ENCODE measurements around the gene RBM20. TPM values are rescaled to one million over a fixed set of nuclear protein-coding genes. Genes with fewer than 3 reads are reported as not detected.

The RBM20 gene
- total and polyA plus RNA-seq, 5 experiments from 2014 or later = 0.20 to 0.93 (median 0.49) TPM

GRCh38 chr10:110840923-110841428 lies 196.8 kb downstream of the RBM20 start:
- no peak for DNase-seq
- peak overlapping the region in 6 of 10 donors; percentile 29 to 85 (median 76) for H3K27ac Mint-ChIP-seq
- H3K4me3 Mint-ChIP-seq = no peak overlapping the region
- peaks cover 34 to 76% (median 67%) of the 10 kb centered on the region in 4 donors for H3K4me1 Mint-ChIP-seq
- H3K27me3 Mint-ChIP-seq = no peaks in the 10 kb centered on the region
- POLR2A ChIA-PET = interaction anchor here (1.4 to 6.4 kb wide), 3 partner anchors 13 to 24 kb away, joined by 5 to 78 read pairs (median 8); no protein-coding TSS in a partner anchor
- no peaks in the 10 kb centered on the region for H3K36me3 Mint-ChIP-seq
- no peak for ATAC-seq
- H3K9me3 Mint-ChIP-seq = no peaks in the 10 kb centered on the region

GRCh38 chr10:110841767-110842267 lies 197.7 kb downstream of the RBM20 start:
- peak overlapping the region in 7 of 10 donors; percentile 41 to 94 (median 78) for H3K27ac Mint-ChIP-seq
- H3K27me3 Mint-ChIP-seq = no peaks in the 10 kb centered on the region
- POLR2A ChIA-PET = interaction anchor here (1.4 to 6.4 kb wide), 4 partner anchors 8 to 23 kb away, joined by 5 to 78 read pairs (median 7); no protein-coding TSS in a partner anchor
- ATAC-seq = peak in 1 of 2 donors; percentile 34
- H3K4me3 Mint-ChIP-seq = peak overlapping the region in 3 of 10 donors; percentile 45 to 77 (median 46)
- H3K4me1 Mint-ChIP-seq = peaks cover 33 to 76% (median 66%) of the 10 kb centered on the region in 4 donors
- no peaks in the 10 kb centered on the region for H3K36me3 Mint-ChIP-seq
- no peaks in the 10 kb centered on the region for H3K9me3 Mint-ChIP-seq
- DNase-seq = no peak

GRCh38 chr10:110842326-110842904 lies 198.3 kb downstream of the RBM20 start:
- peaks cover 29 to 76% (median 65%) of the 10 kb centered on the region in 4 donors for H3K4me1 Mint-ChIP-seq

DNA sequence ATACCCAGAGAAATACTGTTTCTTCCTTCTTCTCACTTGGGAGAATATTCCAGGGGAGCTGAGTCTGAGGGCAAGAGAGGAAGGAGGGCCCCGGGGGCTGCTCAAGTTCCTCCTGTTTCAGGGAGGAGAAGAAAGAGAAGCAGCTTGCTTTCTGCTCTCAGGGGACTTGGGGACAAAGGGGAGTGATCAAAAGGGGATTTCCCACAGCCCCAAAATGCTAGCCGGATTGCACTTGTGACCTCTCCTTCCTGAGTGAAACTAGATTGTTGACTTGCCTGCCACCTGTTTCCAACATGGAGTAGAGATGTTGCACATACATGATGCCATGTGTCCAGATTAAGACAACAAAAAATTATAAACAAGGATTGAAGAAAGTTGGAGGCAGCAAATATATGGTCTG lies 198.9 kb downstream of the RBM20 start:
- Mint-ChIP-seq H3K4me3 (peak overlapping the region in 9 of 10 donors; percentile 26 to 57 (median 40)), H3K27ac (peak overlapping the region; percentile 68 to 94 (median 84)), H3K4me1 (peaks cover 28 to 73% (median 62%) of the 10 kb centered on the region in 4 donors), H3K36me3 (no peaks in the 10 kb centered on the region), H3K9me3 (no peaks in the 10 kb centered on the region), H3K27me3 (no peaks in the 10 kb centered on the region)
- POLR2A ChIA-PET = interaction anchor here (0.7 to 6.4 kb wide), 9 partner anchors 8 to 39 kb away, joined by 3 to 78 read pairs (median 7); partner anchors contain the start of gene PDCD4
- DNase-seq (peak in 7 of 10 donors; percentile 37 to 57 (median 43)), ATAC-seq (peak; percentile 84 to 92)

More at GRCh38 chr10:110842326-110842904, 198.3 kb downstream of the RBM20 start:
- H3K27me3 Mint-ChIP-seq = no peaks in the 10 kb centered on the region
- H3K27ac Mint-ChIP-seq = peak overlapping the region; percentile 70 to 94 (median 84)
- no peaks in the 10 kb centered on the region for H3K9me3 Mint-ChIP-seq
- POLR2A ChIA-PET = interaction anchor here (0.7 to 6.4 kb wide), 7 partner anchors 9 to 38 kb away, joined by 3 to 78 read pairs (median 8); no protein-coding TSS in a partner anchor
- ATAC-seq (no peak), DNase-seq (no peak)
- no peaks in the 10 kb centered on the region for H3K36me3 Mint-ChIP-seq
- H3K4me3 Mint-ChIP-seq = peak overlapping the region in 5 of 10 donors; percentile 40 to 77 (median 56)

DNA sequence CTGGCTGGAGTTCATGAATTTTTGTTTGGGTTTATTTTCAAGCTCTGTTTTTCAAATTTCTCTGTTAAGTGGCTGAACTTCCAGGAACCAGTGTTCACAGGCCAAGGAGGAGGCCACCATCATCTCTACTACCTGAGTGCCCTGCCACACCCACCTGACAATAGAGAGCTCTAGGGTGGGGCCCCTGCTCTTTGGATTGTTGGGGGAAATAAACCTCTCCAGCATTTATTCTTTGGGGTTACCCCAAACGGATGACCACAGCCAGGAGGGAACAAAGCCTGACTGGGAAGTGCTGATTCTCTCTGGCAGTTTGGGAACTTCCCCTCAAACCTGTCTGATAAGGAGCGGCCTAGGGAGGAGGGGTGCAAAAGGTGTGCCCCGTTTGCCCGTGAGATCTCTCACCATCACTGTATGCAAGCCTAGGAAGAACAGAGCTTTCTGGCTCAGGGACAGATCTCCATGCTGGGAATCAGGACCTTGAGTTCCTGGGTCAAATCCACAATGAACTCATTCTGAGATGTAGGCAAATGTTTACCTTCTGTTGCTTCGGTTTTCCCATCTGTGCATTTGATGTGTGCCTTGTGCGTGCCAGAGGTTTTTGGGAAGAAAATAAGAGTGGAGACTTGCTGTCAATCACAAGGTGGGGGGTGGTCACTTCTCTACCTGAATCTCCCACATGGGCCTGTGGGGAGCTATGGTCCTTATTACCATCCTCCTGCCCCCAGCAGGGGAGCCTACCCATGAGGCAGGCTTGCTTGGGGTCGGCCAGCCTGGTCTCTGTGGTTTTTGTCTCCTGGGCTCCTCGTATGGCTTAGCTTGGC lies 199.9 kb downstream of the RBM20 start:
- Mint-ChIP-seq H3K4me3 (peak overlapping the region in 6 of 10 donors; percentile 4 to 57 (median 31)), H3K27ac (peak overlapping the region; percentile 40 to 94 (median 82)), H3K4me1 (peaks cover 30 to 80% (median 65%) of the 10 kb centered on the region in 4 donors), H3K36me3 (no peaks in the 10 kb centered on the region), H3K9me3 (no peaks in the 10 kb centered on the region), H3K27me3 (no peaks in the 10 kb centered on the region)
- POLR2A ChIA-PET = interaction anchor here (0.6 to 6.4 kb wide), 9 partner anchors 9 to 40 kb away, joined by 3 to 78 read pairs (median 7); partner anchors contain the start of gene PDCD4
- ATAC-seq = no peak
- no peak for DNase-seq

DNA sequence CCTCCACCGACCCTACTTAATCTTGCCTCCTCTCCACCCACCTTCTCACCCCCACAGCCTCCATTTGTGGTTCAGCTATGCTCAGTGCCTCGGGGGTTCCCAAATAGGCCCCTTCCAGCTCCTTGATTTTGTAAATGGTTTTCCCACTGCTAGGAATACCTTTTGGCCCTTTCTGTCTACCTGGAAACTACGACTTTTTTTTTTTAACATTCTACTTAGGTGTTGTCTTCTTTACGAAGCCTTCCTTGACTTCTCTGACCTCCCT lies 200.4 kb downstream of the RBM20 start:
- ATAC-seq (no peak), DNase-seq (no peak)
- H3K36me3 Mint-ChIP-seq = no peaks in the 10 kb centered on the region
- POLR2A ChIA-PET = interaction anchor here (1.6 to 6.4 kb wide), 6 partner anchors 8 to 27 kb away, joined by 4 to 78 read pairs (median 14); partner anchors contain the start of gene PDCD4
- peak overlapping the region in 1 of 10 donors; percentile 36 for H3K4me3 Mint-ChIP-seq
- peaks cover 30 to 82% (median 71%) of the 10 kb centered on the region in 4 donors for H3K4me1 Mint-ChIP-seq
- H3K9me3 Mint-ChIP-seq = no peaks in the 10 kb centered on the region
- H3K27me3 Mint-ChIP-seq = no peaks in the 10 kb centered on the region
- H3K27ac Mint-ChIP-seq = peak overlapping the region in 7 of 10 donors; percentile 2 to 94 (median 80)

- POLR2A ChIA-PET = interaction anchor here (1.6 to 6.4 kb wide), 4 partner anchors 10 to 38 kb away, joined by 4 to 78 read pairs (median 14); partner anchors contain the start of gene PDCD4
- Mint-ChIP-seq H3K27me3 (no peaks in the 10 kb centered on the region), H3K9me3 (no peaks in the 10 kb centered on the region), H3K27ac (peak overlapping the region in 6 of 10 donors; percentile 31 to 86 (median 68)), H3K36me3 (no peaks in the 10 kb centered on the region), H3K4me1 (peaks cover 36 to 89% (median 77%) of the 10 kb centered on the region in 4 donors), H3K4me3 (peak overlapping the region in 4 of 10 donors; percentile 24 to 50 (median 35))
- DNase-seq (no peak), ATAC-seq (no peak)
Observed at GRCh38 chr10:110845192-110845755, 201.1 kb downstream of the RBM20 start.

- no peaks in the 10 kb centered on the region for H3K27me3 Mint-ChIP-seq
- H3K36me3 Mint-ChIP-seq = no peaks in the 10 kb centered on the region
- DNase-seq (no peak), ATAC-seq (no peak)
- H3K27ac Mint-ChIP-seq = peak overlapping the region in 7 of 10 donors; percentile 31 to 85 (median 69)
- POLR2A ChIA-PET = interaction anchor here (0.7 to 6.4 kb wide), 8 partner anchors 8 to 42 kb away, joined by 3 to 78 read pairs (median 4); partner anchors contain the start of gene PDCD4
- peak overlapping the region in 2 of 10 donors; percentile 11 to 36 for H3K4me3 Mint-ChIP-seq
- peaks cover 37 to 93% (median 82%) of the 10 kb centered on the region in 4 donors for H3K4me1 Mint-ChIP-seq
- no peaks in the 10 kb centered on the region for H3K9me3 Mint-ChIP-seq
Observed at GRCh38 chr10:110845756-110846620, 201.9 kb downstream of the RBM20 start.

GRCh38 chr10:110847374-110847773 lies 203.2 kb downstream of the RBM20 start:
- Mint-ChIP-seq H3K27me3 (no peaks in the 10 kb centered on the region), H3K9me3 (no peaks in the 10 kb centered on the region), H3K4me3 (no peak overlapping the region), H3K4me1 (peaks cover 39 to 91% (median 84%) of the 10 kb centered on the region in 4 donors), H3K36me3 (no peaks in the 10 kb centered on the region), H3K27ac (peak overlapping the region in 6 of 10 donors; percentile 53 to 88 (median 81))
- POLR2A ChIA-PET = interaction anchor here (4.7 kb wide), 1 partner anchor 12 kb away, joined by 24 read pairs; no protein-coding TSS in a partner anchor
- no peak for ATAC-seq
- DNase-seq = no peak

GRCh38 chr10:110848106-110848505 lies 204.0 kb downstream of the RBM20 start:
- no peaks in the 10 kb centered on the region for H3K27me3 Mint-ChIP-seq
- H3K4me1 Mint-ChIP-seq = peaks cover 38 to 91% (median 84%) of the 10 kb centered on the region in 4 donors
- DNase-seq (no peak), ATAC-seq (no peak)
- POLR2A ChIA-PET = interaction anchor here (0.7 to 1.4 kb wide), 3 partner anchors 12 to 638 kb away, joined by 3 to 4 read pairs (median 3); no protein-coding TSS in a partner anchor
- no peaks in the 10 kb centered on the region for H3K9me3 Mint-ChIP-seq
- no peak overlapping the region for H3K4me3 Mint-ChIP-seq
- H3K36me3 Mint-ChIP-seq = no peaks in the 10 kb centered on the region
- peak overlapping the region in 2 of 10 donors; percentile 38 to 45 for H3K27ac Mint-ChIP-seq

GRCh38 chr10:110850099-110850498 lies 206.0 kb downstream of the RBM20 start:
- POLR2A ChIA-PET = interaction anchor here (1.2 to 5.3 kb wide), 5 partner anchors 9 to 32 kb away, joined by 3 to 44 read pairs (median 5); partner anchors contain the start of gene PDCD4
- peak overlapping the region in 8 of 10 donors; percentile 28 to 87 (median 72) for H3K27ac Mint-ChIP-seq
- H3K4me3 Mint-ChIP-seq = peak overlapping the region in 6 of 10 donors; percentile 30 to 73 (median 62)

More at GRCh38 chr10:110850099-110850498, 206.0 kb downstream of the RBM20 start:
- ATAC-seq = peak in 1 of 2 donors; percentile 27
- Mint-ChIP-seq H3K36me3 (no peaks in the 10 kb centered on the region), H3K9me3 (peaks cover 0 to 1% (median 0%) of the 10 kb centered on the region in 9 donors), H3K4me1 (peaks cover 35 to 91% (median 83%) of the 10 kb centered on the region in 4 donors), H3K27me3 (no peaks in the 10 kb centered on the region)
- no peak for DNase-seq

All from naive thymus-derived CD8-positive, alpha-beta T cell (primary cell).